ENCODE measurements around the gene ALOX12B.

ALOX12B gene

DNA sequence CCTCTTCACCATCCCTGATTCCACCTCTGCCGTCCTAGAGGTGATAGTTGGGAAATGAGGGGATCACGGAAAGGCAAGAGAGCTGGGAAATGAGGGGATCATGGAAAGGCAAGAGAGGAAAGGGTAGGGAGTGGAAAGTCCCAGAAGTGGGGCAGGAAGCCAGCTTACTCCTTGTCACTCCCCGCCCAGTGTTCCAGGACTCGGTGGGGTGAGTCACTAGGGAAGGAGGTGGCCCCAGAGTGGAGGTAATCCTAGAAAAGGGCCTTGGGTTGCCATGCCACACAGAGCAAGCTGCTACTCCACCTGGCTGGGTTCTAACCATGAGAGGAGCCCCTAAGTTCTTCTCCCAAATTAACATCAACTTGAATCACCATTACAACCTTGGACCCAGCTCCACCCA, 16.0 kb upstream of the ALOX12B start:
- Histone ChIP-seq H3K27me3 (ENCODE audit: insufficient read depth, low read length) (no peaks in the 10 kb centered on the region), H3K4me3 (ENCODE audit: low read depth, low read length) (no peak overlapping the region), H3K27ac (ENCODE audit: low read depth, low read length) (no peak overlapping the region), H3K36me3 (ENCODE audit: insufficient read depth, low read length) (no peaks in the 10 kb centered on the region), H3K79me2 (ENCODE audit: control insufficient read depth, insufficient read depth, low read length, unreplicated experiment) (no peaks in the 10 kb centered on the region), H2AFZ (ENCODE audit: low read length, unreplicated experiment) (no peak overlapping the region), H3K4me1 (ENCODE audit: control insufficient read depth, insufficient read depth, low read length, unreplicated experiment) (peaks cover 13% of the 10 kb centered on the region)

DNA sequence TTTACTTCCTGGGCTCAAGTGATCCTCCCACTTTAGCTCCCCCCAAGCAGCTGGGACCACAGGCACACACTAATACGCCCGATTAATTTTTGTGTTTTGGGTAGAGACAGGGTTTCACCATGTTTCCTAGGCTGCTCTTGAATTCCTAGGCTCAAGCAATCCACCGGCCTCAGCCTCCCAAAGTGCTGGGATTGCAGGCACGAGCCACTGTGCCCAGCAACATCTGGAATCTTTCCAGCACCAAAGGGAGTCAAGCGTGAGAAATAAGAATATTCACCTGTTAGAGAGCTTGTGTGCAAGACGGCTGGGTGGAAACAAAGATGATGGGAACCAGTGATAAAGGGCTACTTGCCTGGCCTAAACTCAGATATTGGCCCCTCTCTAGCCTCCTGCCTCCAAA, 14.2 kb upstream of the ALOX12B start:
- Histone ChIP-seq H3K27ac (ENCODE audit: low read depth, low read length) (no peak overlapping the region), H3K36me3 (ENCODE audit: insufficient read depth, low read length) (no peaks in the 10 kb centered on the region), H3K4me3 (ENCODE audit: low read depth, low read length) (no peak overlapping the region), H3K27me3 (ENCODE audit: insufficient read depth, low read length) (no peaks in the 10 kb centered on the region), H3K4me1 (ENCODE audit: control insufficient read depth, insufficient read depth, low read length, unreplicated experiment) (peaks cover 13% of the 10 kb centered on the region), H3K79me2 (ENCODE audit: control insufficient read depth, insufficient read depth, low read length, unreplicated experiment) (no peaks in the 10 kb centered on the region), H2AFZ (ENCODE audit: low read length, unreplicated experiment) (no peak overlapping the region)

DNA sequence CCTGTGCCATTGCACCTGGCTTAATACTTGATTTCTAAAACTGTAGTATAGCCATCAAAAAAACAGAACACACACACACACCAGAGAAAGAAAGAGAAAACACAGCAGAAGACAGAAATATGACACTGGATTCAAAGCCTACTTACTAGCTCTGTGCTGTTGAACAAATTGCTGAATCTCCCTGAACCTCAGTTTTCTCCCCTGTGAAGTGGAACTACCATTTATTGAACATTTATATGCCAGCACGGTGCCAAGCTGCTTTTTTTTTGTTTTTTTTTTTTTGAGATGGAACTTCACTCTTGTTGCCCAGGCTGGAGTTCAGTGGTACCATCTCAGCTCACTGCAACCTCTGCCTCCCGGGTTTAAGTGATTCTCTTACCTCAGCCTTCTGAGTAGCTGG, 13.2 kb upstream of the ALOX12B start:
- H3K27ac ChIP-seq (ENCODE audit: low read depth, low read length): no peak overlapping the region
- H3K79me2 ChIP-seq (ENCODE audit: control insufficient read depth, insufficient read depth, low read length, unreplicated experiment): no peaks in the 10 kb centered on the region
- H3K27me3 ChIP-seq (ENCODE audit: insufficient read depth, low read length): no peaks in the 10 kb centered on the region
- peaks cover 9% of the 10 kb centered on the region for H3K4me1 ChIP-seq (ENCODE audit: control insufficient read depth, insufficient read depth, low read length, unreplicated experiment)
- no peak overlapping the region for H2AFZ ChIP-seq (ENCODE audit: low read length, unreplicated experiment)
- no peaks in the 10 kb centered on the region for H3K36me3 ChIP-seq (ENCODE audit: insufficient read depth, low read length)
- H3K4me3 ChIP-seq (ENCODE audit: low read depth, low read length): no peak overlapping the region

DNA sequence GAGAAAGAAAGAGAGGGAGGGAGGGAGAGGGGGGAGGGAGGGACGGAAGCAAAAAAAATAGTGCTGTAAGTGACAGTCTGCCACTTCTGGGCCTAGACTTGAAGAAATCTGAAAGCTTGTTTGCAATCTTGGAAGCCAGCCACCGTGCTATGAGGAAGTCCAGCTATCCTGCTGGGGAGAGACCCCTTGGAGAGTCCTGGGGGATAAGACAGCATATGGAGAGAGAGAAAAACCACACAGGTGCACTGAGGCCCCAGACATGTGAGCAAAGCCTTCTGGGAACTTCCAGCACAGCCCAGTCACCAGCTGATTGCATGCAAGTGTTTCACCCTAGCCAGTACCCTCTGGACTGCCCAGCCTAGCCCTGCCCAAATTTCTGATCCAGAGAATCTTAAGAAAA, 12.6 kb upstream of the ALOX12B start:
- Histone ChIP-seq H3K4me1 (ENCODE audit: control insufficient read depth, insufficient read depth, low read length, unreplicated experiment) (peaks cover 9% of the 10 kb centered on the region), H3K79me2 (ENCODE audit: control insufficient read depth, insufficient read depth, low read length, unreplicated experiment) (no peaks in the 10 kb centered on the region), H3K4me3 (ENCODE audit: low read depth, low read length) (no peak overlapping the region), H3K27me3 (ENCODE audit: insufficient read depth, low read length) (no peaks in the 10 kb centered on the region), H2AFZ (ENCODE audit: low read length, unreplicated experiment) (no peak overlapping the region), H3K27ac (ENCODE audit: low read depth, low read length) (no peak overlapping the region), H3K36me3 (ENCODE audit: insufficient read depth, low read length) (no peaks in the 10 kb centered on the region)

DNA sequence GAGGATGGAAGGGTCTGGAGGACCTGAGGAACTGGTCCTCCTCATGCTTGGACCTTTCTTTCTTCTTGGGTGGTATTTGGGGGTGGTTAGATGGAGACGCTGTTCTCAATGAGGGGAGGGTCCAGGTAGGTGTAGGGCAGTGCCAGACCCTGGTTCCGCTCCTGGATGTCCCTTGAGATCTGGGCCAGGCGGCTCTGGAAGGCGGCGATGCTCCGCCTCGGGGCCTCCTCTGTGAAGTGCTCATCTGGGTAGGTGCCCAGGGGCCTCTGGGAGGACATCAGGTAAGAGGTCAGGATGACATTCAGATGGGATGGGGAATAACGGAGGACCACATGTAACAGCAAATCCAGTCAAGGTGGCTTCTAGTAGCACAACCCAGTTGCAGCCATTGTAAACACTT, 9.0 kb upstream of the ALOX12B start:
- H3K27me3 ChIP-seq (ENCODE audit: insufficient read depth, low read length): no peaks in the 10 kb centered on the region
- H3K4me1 ChIP-seq (ENCODE audit: control insufficient read depth, insufficient read depth, low read length, unreplicated experiment): peaks cover under 1% of the 10 kb centered on the region
- H3K79me2 ChIP-seq (ENCODE audit: control insufficient read depth, insufficient read depth, low read length, unreplicated experiment): no peaks in the 10 kb centered on the region
- no peaks in the 10 kb centered on the region for H3K36me3 ChIP-seq (ENCODE audit: insufficient read depth, low read length)
- no peak overlapping the region for H3K27ac ChIP-seq (ENCODE audit: low read depth, low read length)
- no peak overlapping the region for H2AFZ ChIP-seq (ENCODE audit: low read length, unreplicated experiment)
- no peak overlapping the region for H3K4me3 ChIP-seq (ENCODE audit: low read depth, low read length)

DNA sequence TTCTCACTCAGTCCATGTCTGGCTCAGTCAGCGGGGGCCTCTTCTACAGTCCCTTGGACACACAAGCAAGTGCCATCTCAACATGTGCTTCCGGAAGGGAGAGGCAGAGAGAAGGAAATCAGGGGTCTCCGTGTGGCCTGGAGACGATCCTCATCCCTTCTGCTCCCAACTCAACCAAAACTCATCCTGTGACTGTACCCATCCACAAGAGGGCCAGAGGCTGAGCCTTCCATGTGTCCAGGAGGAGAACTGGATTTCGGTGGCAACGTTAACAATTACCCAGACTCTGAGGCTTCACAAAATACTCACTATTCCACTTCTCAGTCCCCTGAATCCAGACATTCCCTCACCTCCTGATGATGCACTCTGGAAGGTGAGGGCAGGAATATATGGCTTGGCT, 7.8 kb upstream of the ALOX12B start:
- no peaks in the 10 kb centered on the region for H3K79me2 ChIP-seq (ENCODE audit: control insufficient read depth, insufficient read depth, low read length, unreplicated experiment)
- H3K36me3 ChIP-seq (ENCODE audit: insufficient read depth, low read length): no peaks in the 10 kb centered on the region
- H3K4me1 ChIP-seq (ENCODE audit: control insufficient read depth, insufficient read depth, low read length, unreplicated experiment): peaks cover 12% of the 10 kb centered on the region
- no peak overlapping the region for H3K4me3 ChIP-seq (ENCODE audit: low read depth, low read length)
- no peak overlapping the region for H2AFZ ChIP-seq (ENCODE audit: low read length, unreplicated experiment)
- H3K27ac ChIP-seq (ENCODE audit: low read depth, low read length): no peak overlapping the region
- H3K27me3 ChIP-seq (ENCODE audit: insufficient read depth, low read length): no peaks in the 10 kb centered on the region

DNA sequence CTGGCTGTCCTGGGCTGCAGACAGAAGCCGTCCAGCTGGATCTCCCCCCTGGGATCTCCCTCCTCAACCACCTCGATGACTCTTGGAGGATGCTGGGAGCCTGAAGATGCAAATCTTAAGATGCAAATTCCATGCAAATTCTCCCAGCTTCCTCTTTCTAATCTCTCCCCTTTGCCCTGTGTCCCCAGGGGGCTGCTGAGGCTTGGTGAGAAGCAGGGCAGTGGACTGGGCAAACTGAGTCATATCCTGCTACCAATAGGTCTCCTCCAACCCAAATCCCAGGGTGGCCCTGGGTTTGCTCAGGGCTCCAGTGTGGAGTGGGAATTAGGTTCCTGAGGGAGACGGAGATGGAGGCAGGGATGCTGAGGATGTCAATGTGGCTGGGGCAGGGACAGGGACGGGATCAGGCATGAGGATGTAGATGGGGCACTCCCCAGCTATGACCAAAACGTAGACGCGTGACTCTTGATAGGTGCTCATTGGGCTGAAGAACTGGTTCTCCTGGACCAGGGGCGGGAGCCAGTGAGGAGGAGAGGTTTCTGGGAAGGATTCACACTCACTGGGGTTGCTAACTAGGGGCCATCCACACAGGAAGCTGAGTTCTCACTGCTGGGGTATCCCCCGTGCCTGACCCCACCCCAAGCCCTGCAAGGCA, 3.6 kb upstream of the ALOX12B start:
- Histone ChIP-seq H3K27ac (ENCODE audit: low read depth, low read length) (no peak overlapping the region), H3K4me1 (ENCODE audit: control insufficient read depth, insufficient read depth, low read length, unreplicated experiment) (peaks cover 13% of the 10 kb centered on the region), H3K79me2 (ENCODE audit: control insufficient read depth, insufficient read depth, low read length, unreplicated experiment) (no peaks in the 10 kb centered on the region), H3K27me3 (ENCODE audit: insufficient read depth, low read length) (peaks cover 23% of the 10 kb centered on the region), H2AFZ (ENCODE audit: low read length, unreplicated experiment) (no peak overlapping the region), H3K36me3 (ENCODE audit: insufficient read depth, low read length) (no peaks in the 10 kb centered on the region), H3K4me3 (ENCODE audit: low read depth, low read length) (no peak overlapping the region)

DNA sequence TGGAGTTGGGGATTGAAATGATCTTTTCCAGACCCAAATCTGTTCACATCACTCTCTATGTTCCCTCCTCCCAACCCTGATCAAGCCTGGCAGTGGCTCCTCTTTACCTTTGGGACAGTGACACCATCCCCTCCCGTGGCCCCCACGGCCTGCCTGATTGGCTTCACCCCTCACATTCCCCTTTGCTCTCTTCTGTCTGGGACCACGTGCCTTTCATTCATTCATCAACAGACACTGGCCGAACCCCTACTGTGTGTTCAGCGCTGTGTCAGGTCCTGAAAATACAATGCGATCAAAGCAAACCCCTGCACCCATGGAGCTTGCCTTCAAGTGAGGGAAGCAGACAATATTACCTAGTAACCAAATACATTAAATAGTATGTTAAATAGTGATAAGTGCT, 2.2 kb upstream of the ALOX12B start:
- Histone ChIP-seq H3K79me2 (ENCODE audit: control insufficient read depth, insufficient read depth, low read length, unreplicated experiment) (no peaks in the 10 kb centered on the region), H2AFZ (ENCODE audit: low read length, unreplicated experiment) (no peak overlapping the region), H3K27me3 (ENCODE audit: insufficient read depth, low read length) (peaks cover 24% of the 10 kb centered on the region), H3K36me3 (ENCODE audit: insufficient read depth, low read length) (no peaks in the 10 kb centered on the region), H3K27ac (ENCODE audit: low read depth, low read length) (no peak overlapping the region), H3K4me3 (ENCODE audit: low read depth, low read length) (no peak overlapping the region), H3K4me1 (ENCODE audit: control insufficient read depth, insufficient read depth, low read length, unreplicated experiment) (peaks cover 13% of the 10 kb centered on the region)

DNA sequence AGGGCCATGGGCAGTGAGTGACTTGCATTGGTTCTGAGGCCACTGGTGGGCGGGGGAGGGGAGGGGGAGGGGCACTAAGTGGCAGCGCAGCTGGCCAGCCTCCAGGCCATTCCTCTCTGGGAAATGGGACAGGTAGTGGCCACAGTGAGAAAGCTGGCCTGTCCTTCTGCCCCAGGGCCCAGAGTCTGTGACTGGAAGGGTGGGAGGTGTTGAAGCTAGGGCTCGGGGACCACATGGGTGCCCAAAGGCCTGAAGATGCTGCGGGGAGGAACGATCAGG, 375 bp upstream of the ALOX12B start:
- Histone ChIP-seq H3K36me3 (ENCODE audit: insufficient read depth, low read length) (no peaks in the 10 kb centered on the region), H3K27me3 (ENCODE audit: insufficient read depth, low read length) (peaks cover 25% of the 10 kb centered on the region)

DNA sequence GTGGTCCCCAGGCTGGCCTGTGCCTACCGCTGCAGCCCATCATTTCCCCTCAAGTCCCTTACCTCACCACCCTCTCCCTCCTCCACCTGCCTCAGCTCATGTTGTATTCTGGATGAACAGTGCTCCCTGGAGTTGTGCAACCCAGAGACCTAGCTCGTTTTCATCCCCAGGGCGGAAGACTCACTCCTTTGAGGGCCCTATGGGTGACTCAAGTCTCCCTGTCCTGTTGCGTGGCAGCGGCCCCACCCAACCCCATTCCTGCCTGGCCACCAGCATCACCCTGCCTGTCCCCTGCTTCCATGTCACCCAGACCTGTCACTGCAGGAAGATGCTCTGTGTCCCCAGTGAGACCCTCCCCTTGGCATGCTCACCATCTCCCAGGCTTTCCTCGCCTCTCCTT, 3.3 kb downstream of the ALOX12B start:
- no peaks in the 10 kb centered on the region for H3K36me3 ChIP-seq (ENCODE audit: insufficient read depth, low read length)
- peaks cover 30% of the 10 kb centered on the region for H3K27me3 ChIP-seq (ENCODE audit: insufficient read depth, low read length)
- H3K4me1 ChIP-seq (ENCODE audit: control insufficient read depth, insufficient read depth, low read length, unreplicated experiment): peaks cover 11% of the 10 kb centered on the region
- no peak overlapping the region for H2AFZ ChIP-seq (ENCODE audit: low read length, unreplicated experiment)
- no peak overlapping the region for H3K27ac ChIP-seq (ENCODE audit: low read depth, low read length)
- no peaks in the 10 kb centered on the region for H3K79me2 ChIP-seq (ENCODE audit: control insufficient read depth, insufficient read depth, low read length, unreplicated experiment)
- H3K4me3 ChIP-seq (ENCODE audit: low read depth, low read length): no peak overlapping the region

More for the DNA sequence above, 375 bp upstream of the ALOX12B start:
- Histone ChIP-seq H3K4me1 (ENCODE audit: control insufficient read depth, insufficient read depth, low read length, unreplicated experiment) (peaks cover 13% of the 10 kb centered on the region), H3K27ac (ENCODE audit: low read depth, low read length) (no peak overlapping the region), H3K79me2 (ENCODE audit: control insufficient read depth, insufficient read depth, low read length, unreplicated experiment) (no peaks in the 10 kb centered on the region), H2AFZ (ENCODE audit: low read length, unreplicated experiment) (no peak overlapping the region), H3K4me3 (ENCODE audit: low read depth, low read length) (no peak overlapping the region)

DNA sequence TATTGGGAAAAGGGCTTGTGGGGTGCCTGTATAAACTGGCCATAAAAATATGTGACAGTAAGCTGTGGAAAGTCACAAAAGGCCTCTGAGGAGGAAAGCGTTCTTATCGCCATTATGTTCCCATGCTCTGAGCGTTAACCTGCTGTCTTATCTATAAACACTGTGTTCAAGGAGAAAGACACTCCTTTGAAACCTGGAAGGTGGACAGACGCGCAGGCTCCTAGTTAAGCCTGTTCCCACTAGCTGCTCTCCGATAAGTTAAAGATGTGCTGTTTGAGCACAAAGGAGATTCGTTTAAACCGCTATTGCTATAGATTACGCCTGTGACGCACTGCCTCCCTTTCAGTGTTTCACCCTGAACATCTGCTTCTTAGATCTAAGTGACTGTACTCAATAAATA, 5.2 kb downstream of the ALOX12B start:
- Histone ChIP-seq H3K27ac (ENCODE audit: low read depth, low read length) (no peak overlapping the region), H3K36me3 (ENCODE audit: insufficient read depth, low read length) (no peaks in the 10 kb centered on the region), H3K79me2 (ENCODE audit: control insufficient read depth, insufficient read depth, low read length, unreplicated experiment) (no peaks in the 10 kb centered on the region), H3K4me3 (ENCODE audit: low read depth, low read length) (no peak overlapping the region), H3K27me3 (ENCODE audit: insufficient read depth, low read length) (peaks cover 22% of the 10 kb centered on the region), H3K4me1 (ENCODE audit: control insufficient read depth, insufficient read depth, low read length, unreplicated experiment) (peaks cover 11% of the 10 kb centered on the region), H2AFZ (ENCODE audit: low read length, unreplicated experiment) (no peak overlapping the region)
